ENCODE data around the gene MT1B.
"Not testable (repeated sequence)": the region's sequence is repeated elsewhere in the genome, so short reads cannot be mapped to it uniquely, and the experiment has no call there.

The MT1B gene

GRCh38 chr16:56620339-56620897 is 31.3 kb upstream of the MT1B start:
- no peak for DNase-seq (ENCODE audit: low read depth in 2 of 2)

GRCh38 chr16:56621665-56622445 is 29.8 kb upstream of the MT1B start:
- not testable (repeated sequence) for DNase-seq (ENCODE audit: low read depth in 2 of 2)

DNA sequence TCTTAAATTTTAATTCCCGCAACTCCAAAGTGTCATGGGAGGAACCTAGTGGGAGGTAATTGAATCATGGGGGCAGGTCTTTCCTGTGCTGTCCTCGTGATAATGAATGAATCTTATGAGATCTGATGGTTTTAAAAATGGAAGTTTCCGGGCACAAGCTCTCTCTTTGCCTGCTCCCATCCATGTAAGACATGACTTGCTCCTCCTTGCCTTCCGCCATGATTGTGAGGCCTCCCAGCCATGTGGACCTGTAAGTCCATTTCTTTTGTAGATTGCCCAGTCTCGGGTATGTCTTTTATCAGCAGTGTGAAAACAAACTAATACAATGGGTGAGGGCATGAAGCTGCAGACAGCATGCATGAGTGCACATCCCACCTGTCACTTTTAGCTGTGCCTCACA is 28.5 kb upstream of the MT1B start:
- not testable (repeated sequence) for DNase-seq (ENCODE audit: low read depth in 2 of 2)

GRCh38 chr16:56623637-56624036 is 28.0 kb upstream of the MT1B start:
- DNase-seq (ENCODE audit: low read depth in 2 of 2) = no peak

DNA sequence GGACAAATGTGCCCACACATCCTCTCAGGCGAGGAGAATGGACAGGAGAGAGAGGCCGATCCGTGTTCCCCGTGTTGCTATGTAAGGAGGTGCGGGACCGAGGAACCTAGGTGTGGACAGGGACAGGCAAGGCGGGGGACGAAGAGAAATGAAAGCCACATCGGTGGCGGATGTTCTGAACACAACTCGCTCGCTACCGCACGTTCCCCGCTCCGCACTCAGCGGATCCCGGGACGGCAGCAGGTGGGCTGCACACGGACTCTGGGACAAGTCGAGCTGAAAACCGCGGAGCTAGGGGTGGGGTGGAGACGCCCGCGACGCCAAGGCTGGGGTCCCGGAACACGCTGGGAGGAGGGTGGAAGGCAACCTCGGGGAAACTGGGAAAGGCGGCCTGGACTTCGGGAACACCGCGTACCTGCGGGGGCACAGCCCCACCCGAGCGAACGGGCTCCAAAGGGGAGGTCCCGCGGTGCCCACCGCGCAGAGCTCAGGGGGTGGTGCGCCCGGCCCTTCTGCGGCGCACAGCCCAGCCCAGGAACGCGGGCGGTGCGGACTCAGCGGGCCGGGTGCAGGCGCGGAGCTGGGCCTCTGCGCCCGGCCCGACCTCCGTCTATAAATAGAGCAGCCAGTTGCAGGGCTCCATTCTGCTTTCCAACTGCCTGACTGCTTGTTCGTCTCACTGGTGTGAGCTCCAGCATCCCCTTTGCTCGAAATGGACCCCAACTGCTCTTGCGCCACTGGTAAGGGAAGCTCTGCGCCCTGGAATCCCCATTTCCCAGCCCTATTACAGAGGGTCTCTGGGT is 26.3 kb upstream of the MT1B start, which contains the start of gene MT1E:
Gene MT1E (plus strand): TSS at position 642 of the 803 bp plus-strand sequence. CDS start 71 bp downstream, at position 713.
- peak; percentile 71 for DNase-seq (ENCODE audit: low read depth in 2 of 2)

- DNase-seq (ENCODE audit: low read depth in 2 of 2) = no peak
Measured at GRCh38 chr16:56625943-56626654, 25.6 kb upstream of the MT1B start.

GRCh38 chr16:56626685-56627084 is 25.0 kb upstream of the MT1B start:
- DNase-seq (ENCODE audit: low read depth in 2 of 2) = no peak

GRCh38 chr16:56628486-56629350 is 23.0 kb upstream of the MT1B start:
- no peak for DNase-seq (ENCODE audit: low read depth in 2 of 2)

DNA sequence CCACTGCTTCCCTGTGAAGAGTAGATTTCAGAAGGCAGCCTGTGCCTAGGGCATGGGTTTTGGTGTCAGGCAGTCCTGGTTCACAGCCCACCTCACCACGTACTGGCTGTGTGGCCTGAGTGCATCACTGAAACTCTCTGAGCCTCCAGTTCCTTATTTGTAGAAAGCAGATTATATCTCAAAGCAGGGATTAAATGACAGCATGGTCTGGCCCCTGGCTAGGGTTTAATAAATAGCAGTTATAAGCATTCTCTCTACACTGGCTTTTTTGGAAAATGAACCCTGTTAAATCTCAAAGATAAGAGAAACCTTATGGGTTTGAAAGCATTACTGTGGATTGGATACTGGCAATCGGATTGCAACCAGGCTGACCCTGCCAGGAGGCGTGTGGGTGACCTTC is 22.2 kb upstream of the MT1B start:
- DNase-seq (ENCODE audit: low read depth in 2 of 2) = no peak

GRCh38 chr16:56630134-56630533 is 21.6 kb upstream of the MT1B start:
- no peak for DNase-seq (ENCODE audit: low read depth in 2 of 2)

DNA sequence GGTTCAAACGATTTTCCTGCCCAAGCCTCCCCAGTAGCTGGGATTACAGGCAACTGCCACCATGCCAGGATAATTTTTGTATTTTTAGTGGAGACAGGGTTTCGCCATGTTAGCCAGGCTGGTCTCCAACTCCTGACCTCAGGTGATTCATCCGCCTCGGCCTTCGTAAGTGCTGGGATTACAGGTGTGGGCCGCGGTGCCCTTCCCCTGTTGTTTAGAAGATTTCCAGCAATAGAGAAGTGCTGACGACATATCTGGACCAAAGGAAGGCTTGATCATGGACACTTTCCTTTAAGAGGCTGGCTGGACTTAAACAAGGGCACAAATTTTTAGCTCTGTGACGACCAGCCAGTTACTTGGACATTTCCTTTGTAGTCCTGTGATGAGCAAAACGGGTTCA is 20.5 kb upstream of the MT1B start:
- DNase-seq (ENCODE audit: low read depth in 2 of 2) = no peak

DNA sequence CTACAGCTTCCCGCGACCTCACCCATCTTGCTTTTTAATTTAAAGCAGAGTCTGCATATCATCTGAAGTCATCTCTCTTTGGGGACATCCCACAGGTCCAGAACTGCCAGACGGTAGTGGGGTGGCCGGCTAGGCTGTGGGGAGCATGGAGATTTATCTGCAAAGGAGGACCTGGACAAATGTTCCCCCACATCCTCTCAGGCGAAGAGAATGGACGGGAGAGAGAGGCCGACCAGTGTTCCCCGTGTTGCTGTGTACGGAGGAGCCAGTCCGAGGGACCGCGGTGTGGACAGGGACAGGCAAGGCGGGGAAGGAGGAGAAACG is 19.9 kb upstream of the MT1B start:
- no peak for DNase-seq (ENCODE audit: low read depth in 2 of 2)

DNA sequence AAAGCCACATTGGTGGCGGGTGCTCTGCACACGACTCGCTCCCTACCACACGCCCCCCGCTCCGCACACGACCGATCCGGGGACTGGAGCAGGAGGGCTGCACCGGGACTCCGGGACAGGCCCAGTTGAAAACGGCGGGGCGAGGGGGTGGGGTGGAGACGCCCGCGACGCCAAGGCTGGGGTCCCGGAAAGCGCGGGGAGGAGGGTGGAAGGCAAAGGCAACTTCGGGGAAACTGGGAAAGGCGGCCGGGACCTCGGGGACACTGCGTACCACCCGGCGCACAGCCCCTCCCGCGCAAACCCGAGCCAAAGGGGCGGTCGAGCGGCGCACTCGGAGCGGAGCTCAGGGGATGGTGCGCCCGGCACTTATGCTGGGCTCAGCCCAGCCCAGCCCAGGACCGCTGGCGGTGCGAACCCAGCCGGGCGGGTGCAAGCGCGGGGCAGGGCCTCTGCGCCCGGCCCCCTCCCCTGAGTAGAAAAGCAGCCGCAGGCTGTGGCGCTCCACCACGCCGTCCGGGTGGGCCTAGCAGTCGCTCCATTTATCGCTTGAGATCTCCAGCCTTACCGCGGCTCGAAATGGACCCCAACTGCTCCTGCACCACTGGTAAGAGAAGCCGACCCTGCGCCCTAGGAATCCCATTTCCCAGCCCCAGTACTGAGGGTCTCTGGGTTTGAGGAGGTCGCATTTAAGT is 19.4 kb upstream of the MT1B start, which contains the start of gene MT1M:
Gene MT1M (plus strand): TSS at position 504 of the 692 bp plus-strand sequence. CDS start 73 bp downstream, at position 577.
- DNase-seq (ENCODE audit: low read depth in 2 of 2) = no peak

GRCh38 chr16:56632848-56633365 is 18.8 kb upstream of the MT1B start:
- DNase-seq (ENCODE audit: low read depth in 2 of 2) = no peak

DNA sequence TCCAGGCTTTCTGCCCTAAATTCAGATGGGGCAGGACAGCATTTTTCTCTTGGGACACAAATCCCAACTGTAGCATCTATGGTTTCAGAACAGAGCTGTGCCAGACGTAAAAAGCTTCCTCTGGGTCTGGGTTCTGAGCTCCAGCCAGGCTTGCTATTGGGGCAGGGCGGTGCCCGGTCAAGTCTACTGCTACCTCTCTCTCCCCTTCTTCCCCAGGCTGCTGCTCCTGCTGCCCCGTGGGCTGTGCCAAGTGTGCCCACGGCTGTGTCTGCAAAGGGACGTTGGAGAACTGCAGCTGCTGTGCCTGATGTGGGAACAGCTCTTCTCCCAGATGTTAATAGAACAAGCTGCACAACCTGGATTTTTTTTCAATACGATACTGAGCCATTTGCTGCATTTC is 18.2 kb upstream of the MT1B start:
- DNase-seq (ENCODE audit: low read depth in 2 of 2) = no peak

DNA sequence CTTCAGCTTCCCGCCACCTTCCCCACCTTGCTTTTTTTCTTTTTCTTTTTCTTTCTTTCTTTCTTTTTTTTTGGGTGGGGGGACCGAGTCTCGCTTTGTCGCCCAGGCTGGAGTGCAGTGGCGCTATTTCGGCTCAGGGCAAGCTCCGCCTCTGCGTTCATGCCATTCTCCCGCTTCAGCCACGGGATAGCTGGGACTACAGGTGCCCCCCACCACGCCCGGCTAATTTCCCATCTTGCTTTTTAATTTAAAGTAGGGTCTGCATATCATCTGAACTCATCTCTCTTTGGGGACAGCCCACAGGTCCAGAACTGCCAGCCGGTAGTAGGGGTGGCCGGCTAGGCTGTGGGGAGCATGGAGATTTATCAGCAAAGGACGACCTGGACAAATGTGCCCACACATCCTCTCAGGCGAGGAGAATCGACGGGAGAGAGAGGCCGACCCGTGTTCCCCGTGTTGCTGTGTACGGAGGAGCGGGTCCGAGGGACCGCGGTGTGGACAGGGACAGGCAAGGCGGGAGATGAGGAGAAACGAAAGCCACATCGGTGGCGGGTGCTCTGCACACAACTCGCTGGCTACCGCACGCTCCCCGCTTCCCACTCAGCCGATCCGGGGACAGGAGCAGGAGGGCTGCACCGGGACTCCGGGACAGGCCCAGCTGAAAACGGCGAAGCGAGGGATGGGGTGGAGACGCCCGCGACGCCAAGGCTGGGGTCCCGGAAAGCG is 16.8 kb upstream of the MT1B start:
- no peak for DNase-seq (ENCODE audit: low read depth in 2 of 2)

DNA sequence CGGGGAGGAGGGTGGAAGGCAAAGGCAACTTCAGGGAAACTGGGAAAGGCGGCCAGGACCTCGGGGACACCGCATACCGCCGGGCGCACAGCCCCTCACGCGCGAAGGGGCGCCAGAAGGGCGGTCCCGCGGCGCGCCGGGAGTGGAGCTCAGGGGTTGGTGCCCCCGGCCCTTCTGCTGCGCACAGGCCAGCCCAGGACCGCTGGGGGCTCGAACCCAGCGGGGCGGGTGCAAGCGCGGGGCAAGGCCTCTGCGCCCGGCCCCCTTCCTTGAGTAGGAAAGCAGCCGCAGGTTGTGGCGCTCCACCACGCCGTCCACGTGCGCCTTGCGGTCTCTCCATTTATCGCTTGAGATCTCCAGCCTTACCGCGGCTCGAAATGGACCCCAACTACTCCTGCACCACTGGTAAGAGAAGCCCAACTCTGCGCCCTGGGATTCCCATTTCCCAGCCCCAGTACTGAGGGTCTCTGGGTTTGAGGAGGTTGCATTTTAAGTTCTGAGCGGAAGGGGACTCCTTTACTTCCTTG is 16.2 kb upstream of the MT1B start:
- DNase-seq (ENCODE audit: low read depth in 2 of 2) = no peak

GRCh38 chr16:56636616-56637413 is 14.9 kb upstream of the MT1B start:
- no peak for DNase-seq (ENCODE audit: low read depth in 2 of 2)
